CD4-positive, alpha-beta memory T cell (primary cell): ENCODE data around the gene EPHB1. TPM values are rescaled to one million over a fixed set of nuclear protein-coding genes. Genes with fewer than 3 reads are reported as not detected.

Experiments used
- CTCF ChIA-PET: fragments of 350-600 bp; sonication (Branson Sonifier 250); formaldehyde crosslinking; loops from one replicate; lab custom pipeline; 2021; ENCODE audit warnings: inconsistent platforms; ENCODE audit not compliant: partially characterized antibody; lab: Charles Lee
- POLR2A ChIA-PET: fragments of 350-600 bp; sonication (Branson Sonifier 250); formaldehyde crosslinking; loops from one replicate; lab custom pipeline; 2021; ENCODE audit not compliant: partially characterized antibody; lab: Charles Lee
- DNase-seq, 5 donors: peaks; one replicate each; pipeline versions ENCODE4 v3.0.0 to v3.0.0-alpha.2; 2020 to 2022; ENCODE audit warnings: mixed read lengths in 1 of 5
- H3K27ac ChIP-seq: one replicate; pipeline ENCODE4 v1.7.0; 2013; ENCODE audit warnings: low read depth, low read length
- H3K27me3 ChIP-seq: 2 replicates; pipeline ENCODE4 v1.7.0; 2013; ENCODE audit warnings: mild to moderate bottlenecking, low read length, moderate library complexity; ENCODE audit not compliant: insufficient read depth
- H3K36me3 ChIP-seq: 2 replicates; pipeline ENCODE4 v1.7.0; 2013; ENCODE audit warnings: mild to moderate bottlenecking, low read length, moderate library complexity; ENCODE audit not compliant: insufficient read depth
- H3K4me1 ChIP-seq: 2 replicates; pipeline ENCODE4 v1.7.0; 2013; ENCODE audit warnings: mild to moderate bottlenecking, low read length, moderate library complexity; ENCODE audit not compliant: insufficient read depth
- H3K4me3 ChIP-seq, 2 donors: one replicate each; pipeline ENCODE4 v1.7.0; 2013; ENCODE audit warnings: low read length in 2 of 2, mild to moderate bottlenecking in 1 of 2
- H3K9me3 ChIP-seq, 2 donors: one replicate each; pipeline ENCODE4 v1.7.0; 2013; ENCODE audit warnings: low read length in 2 of 2, control low read depth in 1 of 2; ENCODE audit not compliant: control insufficient read depth in 1 of 2
- H3K27ac Mint-ChIP-seq, 7 donors: one replicate each; pipeline ENCODE4 v1.8.0; 2020 to 2021; ENCODE audit warnings: mixed read lengths in 7 of 7, mild to moderate bottlenecking in 6 of 7, inconsistent platforms in 3 of 7, moderate library complexity in 3 of 7
- H3K27me3 Mint-ChIP-seq, 2 donors: one replicate each; pipeline ENCODE4 v1.8.0; 2020 to 2021; ENCODE audit warnings: mixed read lengths in 2 of 2
- H3K36me3 Mint-ChIP-seq, 2 donors: one replicate each; pipeline ENCODE4 v1.8.0; 2020 to 2021; ENCODE audit warnings: mixed read lengths in 2 of 2, inconsistent platforms in 1 of 2, mild to moderate bottlenecking in 1 of 2
- H3K4me1 Mint-ChIP-seq, 4 donors: one replicate each; pipeline ENCODE4 v1.8.0; 2020 to 2021; ENCODE audit warnings: mixed read lengths in 4 of 4, mild to moderate bottlenecking in 1 of 4
- H3K4me3 Mint-ChIP-seq, 8 donors: one replicate each; pipeline ENCODE4 v1.8.0; 2020 to 2021; ENCODE audit warnings: mixed read lengths in 8 of 8, mild to moderate bottlenecking in 7 of 8, moderate library complexity in 6 of 8, inconsistent platforms in 3 of 8
- H3K9me3 Mint-ChIP-seq, 8 donors: one replicate each; pipeline ENCODE4 v1.8.0; 2020 to 2021; ENCODE audit warnings: mixed read lengths in 8 of 8, mild to moderate bottlenecking in 5 of 8, inconsistent platforms in 3 of 8, moderate library complexity in 1 of 8
- intact Hi-C: fragments of 100-400 bp; cut with micrococcal nuclease; formaldehyde crosslinking; loops from one replicate; pipeline ENCODE4 v1.15.1; 2023
- polyA plus RNA-seq, 2 donors: library from polyadenylated mRNA; unstranded; fragments of 300-500 nt; fragmentation: Illumina TruSeq; gene quantifications; one replicate each; pipeline ENCODE4 v1.2.3, GENCODE V29; 2021
- total RNA-seq, 2 experiments: library from RNA; stranded (reverse); gene quantifications; one replicate each; pipeline ENCODE4 v1.2.3, GENCODE V29; 2021

Gene EPHB1
- total and polyA plus RNA-seq, 4 experiments from 2014 or later = 0.30 to 0.69 (median 0.43) TPM; not detected in 1

GRCh38 chr3:135009014-135009413, 214.0 kb downstream of the EPHB1 start:
- ChIA-PET CTCF (no interaction called here), POLR2A (no interaction called here)
- intact Hi-C loops = no loop called here
- Histone ChIP-seq H3K27ac (no peak overlapping the region), H3K4me3 (no peak overlapping the region), H3K36me3 (no peaks in the 10 kb centered on the region), H3K27me3 (no peaks in the 10 kb centered on the region), H3K4me1 (no peaks in the 10 kb centered on the region), H3K9me3 (no peaks in the 10 kb centered on the region)
- H3K9me3 Mint-ChIP-seq = peaks cover 0 to 5% (median 1%) of the 10 kb centered on the region in 8 donors
- H3K27ac Mint-ChIP-seq = no peak overlapping the region
- no peak for DNase-seq
- no peaks in the 10 kb centered on the region for H3K36me3 Mint-ChIP-seq
- no peak overlapping the region for H3K4me3 Mint-ChIP-seq
- no peaks in the 10 kb centered on the region for H3K4me1 Mint-ChIP-seq
- H3K27me3 Mint-ChIP-seq = no peaks in the 10 kb centered on the region

GRCh38 chr3:135012101-135012500, 217.0 kb downstream of the EPHB1 start:
- Histone ChIP-seq H3K27ac (no peak overlapping the region), H3K9me3 (no peaks in the 10 kb centered on the region), H3K4me1 (no peaks in the 10 kb centered on the region), H3K4me3 (no peak overlapping the region), H3K27me3 (no peaks in the 10 kb centered on the region), H3K36me3 (no peaks in the 10 kb centered on the region)
- intact Hi-C loops = no loop called here
- Mint-ChIP-seq H3K36me3 (no peaks in the 10 kb centered on the region), H3K27me3 (peaks cover 0 to 2% of the 10 kb centered on the region in 2 donors), H3K4me1 (no peaks in the 10 kb centered on the region), H3K9me3 (no peaks in the 10 kb centered on the region), H3K27ac (no peak overlapping the region), H3K4me3 (no peak overlapping the region)
- CTCF ChIA-PET = no interaction called here
- DNase-seq = no peak
- POLR2A ChIA-PET = no interaction called here

GRCh38 chr3:135013206-135013605, 218.1 kb downstream of the EPHB1 start:
- peaks cover 0 to 2% of the 10 kb centered on the region in 2 donors for H3K27me3 Mint-ChIP-seq
- no peak for DNase-seq
- H3K4me3 Mint-ChIP-seq = no peak overlapping the region
- H3K36me3 Mint-ChIP-seq = no peaks in the 10 kb centered on the region
- intact Hi-C loops = no loop called here
- Histone ChIP-seq H3K27me3 (no peaks in the 10 kb centered on the region), H3K4me1 (no peaks in the 10 kb centered on the region), H3K27ac (no peak overlapping the region), H3K36me3 (no peaks in the 10 kb centered on the region), H3K4me3 (no peak overlapping the region), H3K9me3 (no peaks in the 10 kb centered on the region)
- CTCF ChIA-PET = no interaction called here
- H3K27ac Mint-ChIP-seq = no peak overlapping the region
- H3K4me1 Mint-ChIP-seq = no peaks in the 10 kb centered on the region
- POLR2A ChIA-PET = no interaction called here
- H3K9me3 Mint-ChIP-seq = no peaks in the 10 kb centered on the region

- H3K36me3 Mint-ChIP-seq = no peaks in the 10 kb centered on the region
Observed at GRCh38 chr3:135014566-135014965, 219.5 kb downstream of the EPHB1 start.

GRCh38 chr3:135017003-135017893, 222.2 kb downstream of the EPHB1 start:
- Mint-ChIP-seq H3K9me3 (no peaks in the 10 kb centered on the region), H3K4me1 (no peaks in the 10 kb centered on the region), H3K27me3 (peaks cover 0 to 2% of the 10 kb centered on the region in 2 donors), H3K36me3 (no peaks in the 10 kb centered on the region), H3K27ac (no peak overlapping the region), H3K4me3 (no peak overlapping the region)
- H3K27me3 ChIP-seq = no peaks in the 10 kb centered on the region
- intact Hi-C loops = no loop called here
- no peak overlapping the region for H3K4me3 ChIP-seq
- no peak overlapping the region for H3K27ac ChIP-seq
- no peaks in the 10 kb centered on the region for H3K4me1 ChIP-seq
- no peaks in the 10 kb centered on the region for H3K36me3 ChIP-seq
- no peak for DNase-seq
- POLR2A ChIA-PET = no interaction called here
- CTCF ChIA-PET = no interaction called here
- no peaks in the 10 kb centered on the region for H3K9me3 ChIP-seq

More at GRCh38 chr3:135014566-135014965, 219.5 kb downstream of the EPHB1 start:
- peaks cover 0 to 2% of the 10 kb centered on the region in 2 donors for H3K27me3 Mint-ChIP-seq
- no peaks in the 10 kb centered on the region for H3K9me3 Mint-ChIP-seq
- H3K27me3 ChIP-seq = no peaks in the 10 kb centered on the region
- no peaks in the 10 kb centered on the region for H3K4me1 ChIP-seq
- no peak overlapping the region for H3K4me3 ChIP-seq
- H3K9me3 ChIP-seq = no peaks in the 10 kb centered on the region
- no peaks in the 10 kb centered on the region for H3K36me3 ChIP-seq
- ChIA-PET POLR2A (no interaction called here), CTCF (no interaction called here)
- H3K27ac ChIP-seq = no peak overlapping the region
- no peaks in the 10 kb centered on the region for H3K4me1 Mint-ChIP-seq
- intact Hi-C loops = no loop called here
- no peak overlapping the region for H3K4me3 Mint-ChIP-seq
- no peak overlapping the region for H3K27ac Mint-ChIP-seq
- no peak for DNase-seq

- intact Hi-C loops = no loop called here
- no peak for DNase-seq
- ChIA-PET CTCF (no interaction called here), POLR2A (no interaction called here)
- H3K36me3 Mint-ChIP-seq = no peaks in the 10 kb centered on the region
- Histone ChIP-seq H3K27ac (no peak overlapping the region), H3K27me3 (no peaks in the 10 kb centered on the region), H3K36me3 (no peaks in the 10 kb centered on the region), H3K4me3 (no peak overlapping the region), H3K4me1 (no peaks in the 10 kb centered on the region), H3K9me3 (no peaks in the 10 kb centered on the region)
- no peak overlapping the region for H3K27ac Mint-ChIP-seq
- no peaks in the 10 kb centered on the region for H3K9me3 Mint-ChIP-seq
- no peak overlapping the region for H3K4me3 Mint-ChIP-seq
- no peaks in the 10 kb centered on the region for H3K4me1 Mint-ChIP-seq
- H3K27me3 Mint-ChIP-seq = peaks cover 0 to 2% of the 10 kb centered on the region in 2 donors
Observed at GRCh38 chr3:135018149-135018923, 223.3 kb downstream of the EPHB1 start.

- no peaks in the 10 kb centered on the region for H3K9me3 ChIP-seq
- POLR2A ChIA-PET = no interaction called here
- intact Hi-C loops = no loop called here
Observed at GRCh38 chr3:135020181-135020580, 225.1 kb downstream of the EPHB1 start.

More at GRCh38 chr3:135020181-135020580, 225.1 kb downstream of the EPHB1 start:
- Histone ChIP-seq H3K27ac (no peak overlapping the region), H3K4me1 (no peaks in the 10 kb centered on the region), H3K36me3 (no peaks in the 10 kb centered on the region), H3K27me3 (no peaks in the 10 kb centered on the region), H3K4me3 (no peak overlapping the region)
- Mint-ChIP-seq H3K4me3 (no peak overlapping the region), H3K4me1 (no peaks in the 10 kb centered on the region), H3K36me3 (no peaks in the 10 kb centered on the region), H3K27ac (no peak overlapping the region), H3K27me3 (peaks cover 0 to 2% of the 10 kb centered on the region in 2 donors), H3K9me3 (no peaks in the 10 kb centered on the region)
- DNase-seq = no peak
- CTCF ChIA-PET = no interaction called here
